Measurements from ENCODE around the gene ECE2. TPM values are rescaled to one million over a fixed set of nuclear protein-coding genes. Genes with fewer than 3 reads are reported as not detected.

ECE2 gene
- total and polyA plus RNA-seq, 10 of the 15 experiments (the other 5 are each of a cell fraction or from before 2014, with no cell fraction given) = not detected

GRCh38 chr3:184325715-184326369, 50.0 kb downstream of the ECE2 start:
- Histone ChIP-seq H3K4me2 (ENCODE audit: control insufficient read depth, insufficient read depth) (no peak overlapping the region), H3K27me3 (replicated peaks in 1 of 2; ENCODE audit: control insufficient read depth in 2 of 2, insufficient read depth in 2 of 2, low read length in 1 of 2) (no peaks in the 10 kb centered on the region), H3K9me3 (replicated peaks; ENCODE audit: control insufficient read depth, insufficient read depth, low read length) (no peaks in the 10 kb centered on the region), H3K9ac (ENCODE audit: control insufficient read depth, insufficient read depth, low read length) (no peak overlapping the region), H4K20me1 (ENCODE audit: control insufficient read depth, insufficient read depth) (no peaks in the 10 kb centered on the region; the same call in none of the 2 replicates), H3K79me2 (ENCODE audit: control insufficient read depth, insufficient read depth, low read length) (no peaks in the 10 kb centered on the region; the same call in 1 of the 2 replicates), H3K27ac (ENCODE audit: control insufficient read depth, insufficient read depth) (no peak overlapping the region), H3K36me3 (ENCODE audit: control insufficient read depth in 2 of 2, insufficient read depth in 2 of 2, low read length in 1 of 2) (peaks cover 60 to 77% of the 10 kb centered on the region in 2 experiments), H2AFZ (ENCODE audit: control insufficient read depth, low read depth, low read length) (no peak overlapping the region), H3K4me3 (no peak overlapping the region), H3K4me1 (ENCODE audit: control insufficient read depth, insufficient read depth, low read length) (no peaks in the 10 kb centered on the region)
- no peak for DNase-seq (ENCODE audit: low read depth, low spot score)
- ChIA-PET RAD21 (ENCODE audit: unreplicated experiment) (no interaction called here), SMC1A (ENCODE audit: uncharacterized antibody, unreplicated experiment) (interaction anchor here (1.9 kb wide), 1 partner anchor 9 kb away, joined by 4 read pairs; no protein-coding TSS in a partner anchor), POLR2A (interaction anchor here (0.7 kb wide), 1 partner anchor 139 kb away, joined by 3 read pairs; no protein-coding TSS in a partner anchor), CTCF (interaction anchor here (1.8 kb wide), 1 partner anchor 28 kb away, joined by 6 read pairs; no protein-coding TSS in a partner anchor)
- in situ Hi-C loops (cut with MboI) (no loop called here), intact Hi-C loops (cut with micrococcal nuclease; ENCODE audit: unreplicated experiment) (no loop called here)
- no peak for ATAC-seq
- FAIRE-seq = no peak
- no TSS peak for BruUV-seq (replicated peaks)
- 98% methylated on average over 5 of the region's 6 CpGs for WGBS (ENCODE audit: insufficient coverage, insufficient replicate concordance, low lambda C conversion rate, missing lambda C conversion rate)
- 0 out of 2 replicates have a peak, but pooled peaks have one; percentile 19 for TF ChIP-seq ZBED1 (IDR thresholded peaks at IDR 0.05; ENCODE audit: borderline replicate concordance)
- no peak for TF ChIP-seq E4F1 (IDR thresholded peaks at IDR 0.05; ENCODE audit: borderline replicate concordance, partially characterized antibody)
- 0 out of 2 replicates have a peak, but pooled peaks have one; percentile 18 for TF ChIP-seq POLR2AphosphoS5 (IDR thresholded peaks at IDR 0.05; ENCODE audit: low read length)
- TF ChIP-seq ETV6 (conservative IDR thresholded peaks at IDR 0.05 in 1 of 2, IDR thresholded peaks at IDR 0.05 in 1 of 2; ENCODE audit: borderline replicate concordance in 1 of 2, low read depth in 1 of 2) = no peak
